Adrenal gland (tissue), 5 donors: ENCODE data around the gene KCNT2.

Experiments used
- POLR2A ChIP-seq, 2 donors: fragments of 450-650 bp; IDR thresholded peaks; one replicate each; pipeline ENCODE4 v1.6.1; 2017; ENCODE audit warnings: antibody characterized with exemption in 2 of 2, mild to moderate bottlenecking in 2 of 2, moderate library complexity in 1 of 2
- TF ChIP-seq, protein P1 (sequence below), 6 experiments: fragments of 450-650 bp in 4 of 6; fragments of 200-600 bp in 2 of 6; sonication (generic) in 1 of 6; IDR thresholded peaks; 1 replicate in 5 of 6; 2 replicates in 1 of 6; pipeline versions ENCODE4 v1.5.1 to v1.8.0; 2016 to 2021; ENCODE audit warnings: antibody characterized with exemption in 6 of 6, mild to moderate bottlenecking in 2 of 6, moderate library complexity in 1 of 6
- donor health status: DM: no; HTN: no; CAD: no.

DNA sequence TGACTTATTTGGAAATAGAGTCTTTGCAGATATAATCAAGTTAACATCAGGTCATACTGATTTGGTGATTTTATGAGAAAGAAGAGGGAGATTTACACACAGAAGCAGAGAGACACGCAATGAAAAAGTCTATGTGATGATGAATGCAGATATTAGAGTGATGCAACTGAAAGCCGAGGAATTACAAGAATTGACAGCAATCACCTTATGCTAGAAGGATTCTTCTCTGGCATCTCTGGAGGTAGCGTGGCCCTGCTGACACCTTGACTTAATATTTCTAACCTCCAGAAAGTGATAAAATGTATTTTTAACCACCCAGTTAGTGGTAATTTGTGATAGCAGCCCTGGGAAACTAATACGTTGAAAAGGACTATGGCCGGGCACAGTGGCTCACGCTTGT lies 29.4 kb upstream of the KCNT2 start:
- TF ChIP-seq POLR2A (IDR thresholded peaks at IDR 0.05) = no peak
- TF ChIP-seq, protein P1, sequence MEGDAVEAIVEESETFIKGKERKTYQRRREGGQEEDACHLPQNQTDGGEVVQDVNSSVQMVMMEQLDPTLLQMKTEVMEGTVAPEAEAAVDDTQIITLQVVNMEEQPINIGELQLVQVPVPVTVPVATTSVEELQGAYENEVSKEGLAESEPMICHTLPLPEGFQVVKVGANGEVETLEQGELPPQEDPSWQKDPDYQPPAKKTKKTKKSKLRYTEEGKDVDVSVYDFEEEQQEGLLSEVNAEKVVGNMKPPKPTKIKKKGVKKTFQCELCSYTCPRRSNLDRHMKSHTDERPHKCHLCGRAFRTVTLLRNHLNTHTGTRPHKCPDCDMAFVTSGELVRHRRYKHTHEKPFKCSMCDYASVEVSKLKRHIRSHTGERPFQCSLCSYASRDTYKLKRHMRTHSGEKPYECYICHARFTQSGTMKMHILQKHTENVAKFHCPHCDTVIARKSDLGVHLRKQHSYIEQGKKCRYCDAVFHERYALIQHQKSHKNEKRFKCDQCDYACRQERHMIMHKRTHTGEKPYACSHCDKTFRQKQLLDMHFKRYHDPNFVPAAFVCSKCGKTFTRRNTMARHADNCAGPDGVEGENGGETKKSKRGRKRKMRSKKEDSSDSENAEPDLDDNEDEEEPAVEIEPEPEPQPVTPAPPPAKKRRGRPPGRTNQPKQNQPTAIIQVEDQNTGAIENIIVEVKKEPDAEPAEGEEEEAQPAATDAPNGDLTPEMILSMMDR (IDR thresholded peaks at IDR 0.05) = no peak
